GM18499 (cell line): ENCODE data around the gene BPIFB4.
"Not testable (repeated sequence)": the region's sequence is repeated elsewhere in the genome, so short reads cannot be mapped to it uniquely, and the experiment has no call there.

Source experiments
- ATAC-seq: cut with Tn5 transposase; IDR thresholded peaks from one replicate; pipeline ENCODE4 v1.9.1; 2021; ENCODE audit warnings: moderate number of reproducible peaks; ENCODE audit not compliant: insufficient read depth, unreplicated experiment

Gene BPIFB4

DNA sequence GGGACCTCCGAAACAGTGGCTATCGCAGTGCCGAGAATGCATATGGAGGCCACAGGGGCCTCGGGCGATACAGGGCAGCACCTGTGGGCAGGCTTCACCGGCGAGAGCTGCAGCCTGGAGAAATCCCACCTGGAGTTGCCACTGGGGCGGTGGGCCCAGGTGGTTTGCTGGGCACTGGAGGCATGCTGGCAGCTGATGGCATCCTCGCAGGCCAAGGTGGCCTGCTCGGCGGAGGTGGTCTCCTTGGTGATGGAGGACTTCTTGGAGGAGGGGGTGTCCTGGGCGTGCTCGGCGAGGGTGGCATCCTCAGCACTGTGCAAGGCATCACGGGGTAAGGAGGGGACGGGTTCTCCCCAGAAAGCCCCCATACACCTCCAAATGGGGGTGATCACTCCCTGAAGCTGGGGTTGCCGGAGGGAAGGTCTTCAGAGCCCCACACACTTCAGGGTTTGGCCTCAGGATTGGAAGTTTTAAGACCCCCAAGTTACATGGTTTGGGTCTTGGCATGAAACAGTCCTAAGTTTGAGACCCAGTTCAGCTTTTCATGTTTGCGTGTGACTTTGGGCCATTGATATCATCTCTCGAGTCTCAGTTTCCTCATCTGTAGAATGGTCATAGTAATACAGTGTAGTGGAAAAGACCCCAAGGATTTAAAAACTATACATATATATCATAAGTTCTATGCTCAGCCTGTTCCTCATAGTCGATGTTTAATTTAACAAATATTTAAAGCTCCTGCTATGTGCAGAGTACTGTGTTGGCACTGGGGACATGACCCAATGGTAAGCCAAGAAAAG lies 4.3 kb downstream of the BPIFB4 start:
- no peak for ATAC-seq

DNA sequence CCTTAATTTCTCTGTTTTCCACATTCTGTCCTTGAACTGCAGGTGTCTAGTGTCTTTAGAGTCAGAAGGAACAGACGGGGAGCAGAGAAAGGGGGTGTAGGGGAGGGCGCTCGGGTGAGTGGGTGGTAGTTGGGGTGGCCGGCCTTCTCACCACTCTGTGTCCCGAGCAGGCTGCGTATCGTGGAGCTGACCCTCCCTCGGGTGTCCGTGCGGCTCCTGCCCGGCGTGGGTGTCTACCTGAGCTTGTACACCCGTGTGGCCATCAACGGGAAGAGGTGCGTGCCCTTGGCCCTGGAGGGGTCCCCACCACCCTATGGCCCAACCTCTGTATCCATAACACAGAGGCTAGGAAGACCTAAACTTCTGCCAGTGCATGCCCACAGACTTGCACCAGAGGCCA lies 5.3 kb downstream of the BPIFB4 start:
- no peak for ATAC-seq

DNA sequence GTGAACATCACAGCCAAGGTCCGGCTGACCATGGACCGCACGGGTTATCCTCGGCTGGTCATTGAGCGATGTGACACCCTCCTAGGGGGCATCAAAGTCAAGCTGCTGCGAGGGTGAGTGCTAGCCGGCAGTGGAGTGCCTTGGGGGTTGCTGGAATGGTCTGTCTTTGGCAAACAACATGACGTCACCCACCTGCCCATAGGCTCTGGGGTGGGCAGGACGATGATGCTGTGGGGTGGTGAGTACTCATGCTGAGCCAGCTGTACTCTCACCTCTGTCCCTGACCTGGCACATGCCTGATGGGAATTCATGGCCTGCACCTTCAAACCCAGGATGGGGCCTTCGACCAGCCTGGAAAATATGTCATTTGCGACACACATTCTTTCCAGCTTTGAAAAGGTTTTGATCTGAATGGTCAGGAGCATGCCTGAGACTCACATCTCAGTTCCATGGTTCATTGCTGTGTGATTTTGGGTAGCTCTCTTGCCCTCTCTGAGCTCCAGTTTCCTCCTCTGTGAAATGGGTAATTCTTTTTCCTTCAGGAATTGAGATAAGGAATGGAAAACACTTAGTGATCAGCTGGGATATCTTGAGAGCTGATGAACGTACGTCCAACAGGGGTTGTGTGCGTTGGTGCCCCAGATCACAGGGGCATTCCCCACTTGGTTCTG lies 6.7 kb downstream of the BPIFB4 start:
- no peak for ATAC-seq

DNA sequence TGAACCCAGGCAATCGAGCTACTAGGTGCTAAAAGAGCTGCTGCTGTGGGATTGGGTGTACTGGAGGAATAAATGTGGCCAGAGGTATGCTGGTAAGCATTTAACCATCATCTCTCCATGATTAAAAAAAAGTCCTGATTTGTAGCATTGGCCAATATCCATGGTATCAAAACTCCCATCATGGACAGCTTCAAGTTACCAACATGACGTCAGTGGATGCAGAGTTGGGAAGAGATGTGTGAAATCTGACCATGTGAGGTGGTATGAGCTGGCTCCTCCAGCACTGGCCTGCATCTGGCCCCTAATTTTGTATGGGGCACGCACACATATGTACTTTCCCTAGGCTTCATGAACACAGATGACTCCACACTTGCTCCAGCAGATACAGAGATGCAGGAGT lies 11.7 kb downstream of the BPIFB4 start:
- no peak for ATAC-seq

DNA sequence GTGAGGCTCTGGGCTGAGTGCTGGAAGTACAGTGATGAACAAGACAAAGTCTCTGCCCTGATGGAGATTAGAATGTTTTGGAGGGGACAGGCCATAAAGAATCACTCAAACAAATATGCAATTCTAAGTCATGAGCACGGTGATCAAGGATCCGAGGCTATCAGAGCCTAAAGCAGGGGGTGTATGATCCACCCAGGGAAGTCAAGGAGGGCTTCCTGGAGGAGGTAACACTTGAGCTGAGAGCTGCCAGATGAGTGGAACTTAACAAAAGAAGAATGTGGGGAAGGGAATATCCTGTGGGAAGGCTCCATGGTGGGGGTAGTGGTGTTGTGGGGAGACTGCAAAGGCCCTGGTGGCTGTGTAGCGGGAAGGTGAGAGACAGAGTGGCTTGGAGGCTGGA lies 12.2 kb downstream of the BPIFB4 start:
- no peak for ATAC-seq

DNA sequence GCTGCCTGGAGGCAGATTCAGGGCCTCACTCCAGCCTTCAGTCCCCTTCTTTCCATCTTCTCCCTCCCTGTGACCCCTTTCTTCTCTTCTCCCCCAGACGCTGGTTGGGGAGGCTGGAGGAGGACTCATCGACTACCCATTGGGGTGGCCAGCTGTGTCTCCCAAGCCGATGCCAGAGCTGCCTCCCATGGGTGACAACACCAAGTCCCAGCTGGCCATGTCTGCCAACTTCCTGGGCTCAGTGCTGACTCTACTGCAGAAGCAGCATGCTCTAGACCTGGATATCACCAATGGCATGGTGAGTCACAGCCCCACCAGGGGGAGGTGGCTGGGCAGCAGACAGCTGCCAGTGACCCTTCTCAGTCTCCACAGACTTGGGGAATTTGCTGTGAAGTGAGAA lies 12.9 kb downstream of the BPIFB4 start:
- no peak for ATAC-seq

DNA sequence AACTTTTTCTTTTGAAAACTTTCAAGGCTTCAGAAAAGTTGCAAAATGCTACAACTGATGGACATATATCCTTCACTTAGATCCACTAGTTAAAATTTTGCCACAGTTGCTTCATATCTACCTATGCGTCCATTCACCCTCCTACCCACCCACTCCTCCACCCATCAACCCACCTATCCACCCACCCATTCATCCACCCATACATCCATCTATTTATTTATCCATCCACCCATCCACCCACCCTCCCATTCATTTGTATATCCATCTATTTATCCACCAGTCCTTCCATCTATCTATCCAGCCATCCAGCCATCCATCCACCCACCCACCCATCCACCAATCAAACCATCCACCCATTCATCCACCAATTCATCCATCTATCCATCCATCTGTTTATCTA lies 13.6 kb downstream of the BPIFB4 start:
- ATAC-seq = no peak

DNA sequence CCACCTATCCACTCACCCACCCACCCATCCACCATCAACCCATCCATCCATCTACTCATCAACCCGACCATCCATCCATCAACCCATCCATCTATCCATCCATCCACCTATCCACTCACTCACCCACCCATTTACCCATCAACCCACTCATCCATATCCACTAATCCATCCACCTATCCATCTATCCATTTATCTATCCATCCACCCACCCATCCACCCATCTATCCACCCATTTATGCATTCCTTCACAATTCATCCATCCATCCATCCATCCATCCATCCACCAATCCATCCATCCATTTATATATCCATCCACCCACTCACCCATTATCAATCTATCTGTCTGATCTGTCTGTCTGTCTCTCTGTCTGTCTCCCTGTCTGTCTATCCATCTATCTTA lies 14.1 kb downstream of the BPIFB4 start:
- no peak for ATAC-seq

DNA sequence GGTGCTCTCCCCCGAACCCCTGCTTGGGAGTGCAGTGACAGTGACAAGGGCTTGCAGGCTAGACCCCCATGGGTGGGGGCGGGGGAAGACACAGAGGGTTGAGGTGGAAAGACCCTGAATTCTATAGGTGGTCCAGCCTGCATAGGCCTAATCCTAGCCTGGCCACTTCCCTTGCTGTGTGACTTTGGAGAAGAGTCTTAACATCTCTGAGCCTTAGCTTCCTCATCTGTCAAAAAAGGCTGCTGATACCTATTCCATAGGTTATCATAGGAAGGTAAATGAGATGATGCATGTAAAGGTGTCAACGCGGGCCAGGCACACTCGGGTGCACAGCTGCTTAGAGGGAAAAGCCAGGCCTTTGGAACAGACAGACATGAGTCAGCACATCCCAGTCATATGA lies 15.8 kb downstream of the BPIFB4 start:
- no peak for ATAC-seq

DNA sequence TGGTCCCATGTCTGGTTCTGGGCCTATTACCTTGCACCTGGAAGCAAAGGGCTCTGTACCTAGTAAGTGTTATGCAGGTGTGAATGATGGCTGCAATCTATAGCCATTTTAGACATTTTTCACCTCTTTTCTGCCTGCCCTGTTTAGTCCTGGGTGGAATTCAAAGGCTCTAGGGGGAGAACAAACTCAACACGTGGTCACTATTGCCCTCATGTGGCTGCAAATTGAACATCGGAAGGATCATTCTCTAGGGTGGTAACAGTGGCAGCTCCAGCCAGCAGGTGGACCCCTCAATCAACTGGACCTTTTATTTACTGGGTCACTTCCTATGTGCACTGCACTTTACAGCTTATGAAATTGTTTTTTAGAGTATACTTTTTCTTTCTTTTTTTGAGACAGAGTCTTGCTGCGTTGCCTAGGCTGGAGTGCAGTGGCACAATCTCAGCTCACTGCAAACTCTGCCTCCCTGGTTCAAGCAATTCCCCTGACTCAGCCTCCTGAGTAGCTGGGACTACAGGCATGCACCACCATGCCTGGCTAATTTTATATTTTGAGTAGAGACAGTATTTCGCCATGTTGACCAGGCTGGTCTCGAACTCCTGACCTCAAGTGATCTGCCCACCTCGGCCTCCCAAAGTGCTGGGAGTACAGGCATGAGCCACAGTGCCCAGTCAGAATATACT lies 16.6 kb downstream of the BPIFB4 start:
- not testable (repeated sequence) for ATAC-seq

DNA sequence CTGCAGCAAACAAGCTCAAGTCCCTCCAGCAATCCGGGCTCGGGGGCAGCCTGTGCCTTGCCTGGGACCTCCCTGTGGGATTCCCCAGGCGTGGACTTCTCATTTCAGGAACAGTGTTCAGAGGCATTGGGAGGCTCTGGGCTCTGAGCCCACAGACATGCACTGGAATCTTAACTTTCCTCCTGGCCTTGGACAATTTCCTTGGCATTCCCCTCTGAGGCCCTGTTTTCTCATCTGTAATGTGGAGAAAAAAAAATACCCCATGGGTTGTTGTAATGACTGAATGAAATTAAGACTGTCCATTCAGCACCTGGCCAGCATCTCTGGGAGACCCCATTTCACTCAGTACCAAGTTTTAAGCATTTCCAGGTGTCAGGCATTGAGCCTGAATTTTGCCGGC lies 17.6 kb downstream of the BPIFB4 start:
- no peak for ATAC-seq

DNA sequence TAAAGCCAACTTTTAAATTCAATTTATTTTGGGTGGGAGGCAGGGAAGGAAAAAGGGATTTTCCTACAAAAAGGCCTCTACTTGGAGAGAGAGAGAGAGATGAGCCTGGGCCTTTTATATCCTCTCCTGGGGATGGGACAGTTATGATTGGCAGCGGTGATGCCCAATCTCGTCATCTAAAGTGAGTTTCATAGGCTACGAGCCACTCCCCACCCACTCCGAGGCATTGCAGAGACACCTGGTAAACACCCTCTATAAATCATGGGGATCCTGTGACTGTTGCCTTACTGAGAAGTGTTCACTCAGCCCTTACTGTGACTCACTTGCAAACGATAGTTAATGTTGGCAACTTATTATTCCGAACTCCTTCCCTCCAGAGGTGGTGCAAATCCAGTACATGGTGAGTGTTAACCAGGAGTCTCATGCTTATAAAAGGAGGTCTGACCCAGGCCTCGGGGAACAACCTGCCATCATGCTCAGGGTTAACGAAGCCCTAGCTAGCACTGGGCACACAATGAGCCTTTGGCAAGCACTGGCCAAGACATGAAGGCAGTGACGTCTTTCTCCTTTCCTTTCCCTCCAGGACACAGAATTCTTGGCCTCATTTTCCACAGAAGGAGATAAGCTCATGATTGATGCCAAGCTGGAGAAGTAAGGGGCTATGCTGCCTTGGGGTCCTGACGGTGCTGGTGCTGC lies 20.5 kb downstream of the BPIFB4 start:
- no peak for ATAC-seq

DNA sequence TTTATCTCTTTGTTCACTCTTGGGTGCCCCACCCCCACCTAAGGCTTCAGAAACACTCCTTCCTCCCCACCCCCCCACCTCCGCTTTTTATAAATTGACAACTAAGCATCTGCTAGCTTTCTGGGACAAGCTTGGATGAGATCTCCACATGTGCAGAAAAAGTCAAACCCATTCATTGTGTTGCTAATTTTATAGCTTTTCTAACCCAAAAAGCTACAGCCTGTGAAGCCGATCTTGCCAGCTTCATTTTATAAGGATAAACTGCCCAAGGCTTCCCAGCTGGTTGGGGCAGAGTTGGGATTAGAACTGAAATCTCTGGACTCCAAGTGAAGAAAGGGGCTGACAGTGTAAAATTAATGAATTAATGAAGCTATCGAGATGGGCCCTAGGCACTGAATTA lies 24.1 kb downstream of the BPIFB4 start:
- no peak for ATAC-seq

DNA sequence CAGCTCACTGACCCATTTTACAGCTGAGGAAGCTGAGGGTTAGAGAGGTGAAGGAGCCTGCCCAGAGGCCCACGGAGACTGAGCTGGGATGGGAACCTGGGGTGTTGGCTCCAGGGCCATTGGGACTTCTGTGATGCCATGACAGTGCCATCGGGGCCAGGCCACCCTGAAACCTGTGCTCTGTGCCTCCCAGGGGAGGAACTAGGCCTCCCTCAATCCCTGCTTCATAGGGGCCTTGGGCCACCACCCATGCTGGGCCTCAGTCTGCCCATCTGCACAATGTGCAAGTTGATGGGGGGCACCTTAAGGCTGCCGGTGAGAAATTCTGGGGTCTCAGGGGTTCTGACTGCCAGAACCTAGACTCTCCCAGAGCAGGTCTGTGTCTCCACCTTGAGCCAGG lies 24.9 kb downstream of the BPIFB4 start:
- ATAC-seq = no peak

DNA sequence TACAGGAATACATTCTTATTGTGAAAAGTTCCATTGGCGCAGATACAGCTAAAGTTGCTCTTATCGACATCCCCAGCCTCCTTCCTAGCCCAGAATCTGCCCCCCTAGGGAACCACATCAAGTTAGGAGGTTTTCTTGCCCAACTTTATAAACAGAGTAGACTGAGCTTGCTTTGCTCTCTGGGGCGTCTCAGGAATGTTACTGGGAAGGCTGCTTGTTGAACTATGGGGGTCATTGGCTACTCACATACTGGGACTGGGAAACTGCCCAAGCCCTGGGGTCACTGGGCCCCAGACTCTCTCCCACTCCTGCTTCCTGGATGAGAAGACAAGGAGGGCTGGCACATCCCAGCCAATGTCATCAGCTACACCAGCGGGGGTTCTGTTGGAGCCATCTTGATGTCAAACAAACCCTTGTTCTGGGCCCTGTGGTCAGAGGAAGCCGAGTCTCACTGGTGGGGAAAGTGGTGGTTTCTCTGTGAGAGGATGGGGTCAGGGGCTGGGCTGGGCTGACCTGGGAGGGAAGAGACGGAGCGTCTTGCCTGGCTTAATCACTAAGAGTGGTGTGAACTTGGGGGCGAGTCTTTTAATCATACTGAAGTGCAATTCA lies 26.0 kb downstream of the BPIFB4 start:
- no peak for ATAC-seq

DNA sequence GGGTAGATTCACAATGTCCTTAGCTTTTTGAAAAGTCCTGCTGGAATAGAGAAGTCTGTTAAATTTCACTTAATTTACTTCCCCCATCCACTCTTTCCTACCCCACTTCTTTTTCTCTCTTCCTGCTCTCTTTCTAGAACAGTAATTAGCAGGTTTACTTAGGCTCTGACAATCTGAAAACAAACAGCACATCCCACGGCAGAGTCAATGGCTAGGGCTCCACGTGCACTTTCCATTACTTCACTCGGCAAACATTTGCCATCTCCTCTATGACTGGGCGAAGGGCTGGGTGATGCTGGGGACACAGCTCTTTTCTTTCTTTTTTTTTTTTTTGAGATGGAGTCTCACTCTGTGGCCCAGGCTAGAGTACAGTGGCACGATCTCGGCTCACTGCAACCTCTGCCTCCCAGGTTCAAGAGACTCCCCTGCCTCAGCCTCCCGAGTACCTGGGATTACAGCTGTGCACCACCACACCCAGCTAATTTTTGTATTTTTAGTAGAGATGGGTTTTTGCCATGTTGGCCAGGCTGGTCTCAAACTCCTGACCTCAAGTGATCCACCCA lies 26.7 kb downstream of the BPIFB4 start:
- not testable (repeated sequence) for ATAC-seq

DNA sequence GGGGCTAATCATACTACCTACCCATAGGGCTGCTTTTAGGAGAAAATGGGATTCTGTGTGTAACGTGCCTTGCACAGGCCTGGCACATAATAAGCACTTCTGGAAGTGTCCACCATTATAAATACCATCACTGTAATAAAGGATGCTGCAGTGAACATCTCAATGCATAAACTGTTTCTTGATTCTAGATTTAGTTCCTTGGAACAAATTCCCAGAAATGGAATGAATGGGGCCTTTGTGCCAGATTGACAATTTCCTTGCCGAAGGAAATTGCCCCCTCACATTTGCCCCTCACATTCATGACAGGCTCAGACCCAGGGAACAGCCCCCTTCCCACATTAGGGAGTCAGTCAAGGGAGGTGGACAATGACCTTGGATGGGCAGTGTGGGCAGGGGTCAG lies 29.2 kb downstream of the BPIFB4 start:
- no peak for ATAC-seq

DNA sequence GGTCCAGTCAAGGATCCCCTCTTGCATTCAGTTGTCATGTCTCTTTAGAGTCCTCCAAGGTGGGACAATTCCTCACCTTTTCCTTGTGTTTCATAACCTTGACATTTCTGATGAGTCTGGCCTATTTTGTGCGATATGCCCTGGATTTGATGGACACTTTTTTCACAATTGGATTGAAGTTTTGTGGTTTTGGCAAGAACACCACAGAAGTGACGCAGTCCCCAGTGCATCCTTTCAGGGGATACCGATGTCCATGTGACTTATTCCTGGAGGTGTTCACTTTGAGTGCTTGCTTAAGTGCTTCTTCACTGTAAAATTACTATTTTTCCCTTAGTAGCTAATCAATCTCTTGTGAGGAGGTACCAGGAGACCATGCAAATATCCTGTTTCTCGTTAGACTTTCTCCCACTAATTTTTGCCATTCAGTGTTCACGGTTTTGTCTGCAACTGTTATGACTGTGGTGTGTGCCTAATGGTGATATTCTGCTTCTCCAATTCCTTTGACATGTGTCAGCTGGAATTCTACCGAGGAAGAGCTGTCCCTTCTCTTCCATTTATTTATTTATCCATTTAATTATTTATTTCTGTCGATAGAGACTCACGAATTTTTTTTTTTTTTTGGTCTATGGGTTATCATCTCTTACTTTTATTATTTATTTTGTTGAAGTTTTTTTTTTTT lies 30.8 kb downstream of the BPIFB4 start:
- ATAC-seq = no peak

DNA sequence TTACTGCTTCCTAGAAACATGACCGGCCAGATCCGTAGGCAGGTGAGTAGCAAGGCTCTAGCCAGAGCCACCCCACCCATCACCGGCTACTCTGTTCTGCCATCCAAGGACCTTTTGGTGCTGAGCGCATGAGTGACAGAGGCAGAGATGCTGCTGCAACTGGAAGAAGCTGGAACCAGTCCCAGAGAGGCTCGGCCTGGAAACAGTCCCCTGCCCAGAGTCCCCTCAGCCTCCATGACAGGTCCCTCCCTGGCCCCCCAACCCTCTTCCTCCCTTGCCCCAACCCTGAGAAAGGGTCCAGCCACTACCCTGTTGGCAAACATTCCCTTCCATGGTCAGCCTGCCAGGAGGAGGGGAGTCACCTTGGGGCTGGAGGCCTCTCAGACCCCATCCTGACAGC lies 31.9 kb downstream of the BPIFB4 start:
- ATAC-seq = no peak
